HTERT RPE-1 (cell line): ENCODE data around the gene PERM1.

Experiments used
- in situ Hi-C: fragments of 300-500 bp; cut with MboI; formaldehyde crosslinking; loops from 4 replicates; pipeline ENCODE4 v1.14.3; 2020; ENCODE audit warnings: low sequenced_read_pairs

Gene PERM1

GRCh38 chr1:936348-937264 lies 45.3 kb downstream of the PERM1 start:
- in situ Hi-C loops: no loop called here

- in situ Hi-C loops: no loop called here
Observed at GRCh38 chr1:935751-936231, 46.1 kb downstream of the PERM1 start.

GRCh38 chr1:934991-935750 lies 46.7 kb downstream of the PERM1 start:
- in situ Hi-C loops: no loop called here

GRCh38 chr1:933603-933940 lies 48.3 kb downstream of the PERM1 start:
- in situ Hi-C loops: no loop called here

GRCh38 chr1:932776-933602 lies 48.9 kb downstream of the PERM1 start:
- in situ Hi-C loops: no loop called here

GRCh38 chr1:932173-932510 lies 49.8 kb downstream of the PERM1 start:
- in situ Hi-C loops: no loop called here

GRCh38 chr1:931380-932172 lies 50.3 kb downstream of the PERM1 start:
- in situ Hi-C loops: no loop called here

- in situ Hi-C loops: no loop called here
Observed at GRCh38 chr1:930633-931138, 51.2 kb downstream of the PERM1 start.

- in situ Hi-C loops: no loop called here
Observed at GRCh38 chr1:929712-930632, 51.9 kb downstream of the PERM1 start.

GRCh38 chr1:928825-929661 lies 52.9 kb downstream of the PERM1 start:
- in situ Hi-C loops: no loop called here

- in situ Hi-C loops: no loop called here
Observed at GRCh38 chr1:927748-928147, 54.1 kb downstream of the PERM1 start.

- in situ Hi-C loops: no loop called here
Observed at GRCh38 chr1:927234-927633, 54.7 kb downstream of the PERM1 start.

- in situ Hi-C loops: no loop called here
Observed at GRCh38 chr1:925561-926421, 56.1 kb downstream of the PERM1 start.
